PC-3 (cell line): ENCODE results near the gene OTX1. TPM values are rescaled to one million over a fixed set of nuclear protein-coding genes. Genes with fewer than 3 reads are reported as not detected.

Experiments used
- ATAC-seq: fragments of 200-7000 bp; cut with Tn5 transposase; 2 replicates; pipeline ENCODE4 v1.9.1; 2020; ENCODE audit warnings: mild to moderate bottlenecking, moderate library complexity
- BruUV-seq: library from RNA; stranded (reverse); fragments of 400-500 nt; replicated peaks from 2 replicates; lab custom pipeline; 2021; lab: Mats Ljungman, UMichigan
- CTCF ChIA-PET: fragments of 300-600 bp; sonication (Branson Sonifier 250); formaldehyde crosslinking; loops from one replicate; lab custom pipeline; 2022; ENCODE audit warnings: antibody characterized with exemption; lab: Charles Lee
- POLR2A ChIA-PET: fragments of 300-600 bp; sonication (Branson Sonifier 250); formaldehyde crosslinking; loops from one replicate; lab custom pipeline; 2022; ENCODE audit warnings: antibody characterized with exemption; ENCODE audit not compliant: unreplicated experiment; lab: Charles Lee
- DNase-seq: peaks from one replicate; pipeline ENCODE4 v3.0.0-alpha.2; 2015
- H2AFZ ChIP-seq: fragments of 300-600 bp; sonication (generic); 2 replicates; pipeline ENCODE4 v1.6.0; 2016; ENCODE audit warnings: antibody characterized with exemption, low read length
- H3F3A ChIP-seq: fragments of 300-600 bp; sonication (generic); one replicate; pipeline ENCODE4 v1.6.0; 2017; ENCODE audit warnings: antibody characterized with exemption, low read length, control low read depth, mild to moderate bottlenecking; ENCODE audit not compliant: unreplicated experiment
- H3K27ac ChIP-seq: fragments of 300-600 bp; sonication (generic); 2 replicates; pipeline ENCODE4 v1.5.1; 2016; ENCODE audit warnings: mild to moderate bottlenecking, low read length
- H3K27me3 ChIP-seq: fragments of 300-600 bp; sonication (generic); 2 replicates; pipeline ENCODE4 v1.6.1; 2016; ENCODE audit warnings: low read length, mixed read lengths
- H3K36me3 ChIP-seq: fragments of 300-600 bp; sonication (generic); 2 replicates; pipeline ENCODE4 v1.6.1; 2016; ENCODE audit warnings: low read depth, mixed run types, low read length, mixed read lengths
- H3K4me1 ChIP-seq: fragments of 300-600 bp; sonication (generic); 2 replicates; pipeline ENCODE4 v1.5.1; 2016; ENCODE audit warnings: low read length; ENCODE audit not compliant: insufficient read depth
- H3K4me2 ChIP-seq: fragments of 300-600 bp; sonication (generic); 2 replicates; pipeline ENCODE4 v1.6.0; 2016; ENCODE audit warnings: low read length
- H3K4me3 ChIP-seq: fragments of 300-600 bp; sonication (generic); 2 replicates; pipeline ENCODE4 v1.5.1; 2016; ENCODE audit warnings: mild to moderate bottlenecking, low read length, mixed read lengths
- H3K79me2 ChIP-seq: fragments of 300-600 bp; sonication (generic); 2 replicates; pipeline ENCODE4 v1.6.1; 2017; ENCODE audit warnings: low read length, mixed read lengths
- H3K9ac ChIP-seq: fragments of 300-600 bp; sonication (generic); 2 replicates; pipeline ENCODE4 v1.6.0; 2016; ENCODE audit warnings: mild to moderate bottlenecking, low read length
- H3K9me2 ChIP-seq: fragments of 300-600 bp; sonication (generic); replicated peaks from 2 replicates; pipeline ENCODE4 v1.6.1; 2016; ENCODE audit warnings: mixed run types, low read length, mixed read lengths
- H3K9me3 ChIP-seq: fragments of 300-600 bp; sonication (generic); 2 replicates; pipeline ENCODE4 v1.6.1; 2016; ENCODE audit warnings: low read length, mixed read lengths
- H4K20me1 ChIP-seq: fragments of 300-600 bp; sonication (generic); 2 replicates; pipeline ENCODE4 v1.6.1; 2016; ENCODE audit warnings: low read length, mixed read lengths
- CTCF ChIP-seq: fragments of 300-600 bp; sonication (generic); conservative IDR thresholded peaks from 2 replicates; pipeline ENCODE4 v1.5.1; 2017; ENCODE audit warnings: antibody characterized with exemption, low read depth, mild to moderate bottlenecking, low read length
- EZH2 ChIP-seq: fragments of 300-600 bp; sonication (generic); IDR thresholded peaks from one replicate; pipeline ENCODE4 v1.6.1; 2017; ENCODE audit warnings: antibody characterized with exemption, mild to moderate bottlenecking, low read length; ENCODE audit not compliant: unreplicated experiment
- EZH2phosphoT487 ChIP-seq: fragments of 300-600 bp; sonication (generic); IDR thresholded peaks from 2 replicates; pipeline ENCODE4 v1.6.1; 2018; ENCODE audit warnings: mild to moderate bottlenecking, antibody characterized with exemption, low read length, borderline replicate concordance
- intact Hi-C: fragments of 100-400 bp; cut with micrococcal nuclease; formaldehyde crosslinking; loops from 2 replicates; pipeline ENCODE4 v1.9.0; 2023
- total RNA-seq: library from RNA; depleted of rRNA; stranded (reverse); fragments of >200 nt; gene quantifications from 2 replicates; pipeline ENCODE4 v1.2.3, GENCODE V29; 2014

OTX1 gene
- total RNA-seq, 1 experiment from 2014 or later = 2.3 TPM

GRCh38 chr2:63058144-63058920 is 7.7 kb downstream of the OTX1 start:
- CTCF ChIA-PET = no interaction called here
- Histone ChIP-seq H3K36me3 (no peaks in the 10 kb centered on the region), H3K9ac (no peak overlapping the region), H3K4me2 (no peak overlapping the region), H3K79me2 (no peaks in the 10 kb centered on the region), H3K4me3 (no peak overlapping the region), H3K27ac (no peak overlapping the region), H4K20me1 (no peaks in the 10 kb centered on the region), H3K27me3 (no peaks in the 10 kb centered on the region), H2AFZ (no peak overlapping the region), H3K4me1 (no peaks in the 10 kb centered on the region), H3K9me3 (no peaks in the 10 kb centered on the region), H3F3A (no peaks in the 10 kb centered on the region), H3K9me2 (no peaks in the 10 kb centered on the region)
- DNase-seq = no peak
- POLR2A ChIA-PET = no interaction called here
- intact Hi-C loops = no loop called here
- no TSS peak for BruUV-seq
- ATAC-seq = no peak
- TF ChIP-seq CTCF (no peak), EZH2 (no peak), EZH2phosphoT487 (no peak)

GRCh38 chr2:63058921-63059792 is 8.5 kb downstream of the OTX1 start:
- ChIA-PET CTCF (no interaction called here), POLR2A (no interaction called here)
- Histone ChIP-seq H3K27ac (no peak overlapping the region), H3K9me2 (no peaks in the 10 kb centered on the region), H4K20me1 (no peaks in the 10 kb centered on the region), H3K4me1 (no peaks in the 10 kb centered on the region), H3K79me2 (no peaks in the 10 kb centered on the region), H3F3A (no peaks in the 10 kb centered on the region), H3K9me3 (no peaks in the 10 kb centered on the region), H3K4me3 (no peak overlapping the region), H3K27me3 (no peaks in the 10 kb centered on the region), H2AFZ (peak overlapping the region; percentile 53; the same call in 1 of the 2 replicates), H3K9ac (no peak overlapping the region), H3K4me2 (peak overlapping the region; percentile 46; the same call in 1 of the 2 replicates), H3K36me3 (no peaks in the 10 kb centered on the region)
- intact Hi-C loops = no loop called here
- no peak for ATAC-seq
- DNase-seq = no peak
- TF ChIP-seq EZH2 = no peak
- no peak for TF ChIP-seq CTCF
- TF ChIP-seq EZH2phosphoT487 = no peak
- BruUV-seq = no TSS peak
